Central memory CD8-positive, alpha-beta T cell (primary cell): ENCODE measurements around the gene TLE3.

Experiments used
- ATAC-seq: fragments of 150-1000 bp; cut with Tn5 transposase; replicated peaks from 2 replicates; pipeline ENCODE4 v1.10.0; 2022; ENCODE audit warnings: mild to moderate bottlenecking, moderate FRiP score, moderate number of reproducible peaks; ENCODE audit not compliant: poor library complexity, severe bottlenecking; ENCODE audit errors: extremely low read depth
- DNase-seq, 2 donors: peaks; one replicate each; pipeline ENCODE4 v3.0.0; 2021; ENCODE audit warnings: low spot score in 2 of 2
- H3K27ac Mint-ChIP-seq: one replicate; pipeline ENCODE4 v1.8.0; 2022; ENCODE audit warnings: low read depth, mild to moderate bottlenecking, moderate library complexity, mixed read lengths
- H3K27me3 Mint-ChIP-seq: one replicate; pipeline ENCODE4 v1.8.0; 2022; ENCODE audit warnings: mixed read lengths
- H3K36me3 Mint-ChIP-seq: one replicate; pipeline ENCODE4 v1.8.0; 2022; ENCODE audit warnings: mild to moderate bottlenecking, moderate library complexity, mixed read lengths; ENCODE audit not compliant: insufficient read depth
- H3K4me1 Mint-ChIP-seq: one replicate; pipeline ENCODE4 v1.8.0; 2022; ENCODE audit warnings: mixed read lengths
- H3K4me3 Mint-ChIP-seq: one replicate; pipeline ENCODE4 v1.8.0; 2022; ENCODE audit warnings: mild to moderate bottlenecking, moderate library complexity, mixed read lengths
- H3K9me3 Mint-ChIP-seq: one replicate; pipeline ENCODE4 v1.8.0; 2022; ENCODE audit warnings: mixed read lengths

TLE3 gene

DNA sequence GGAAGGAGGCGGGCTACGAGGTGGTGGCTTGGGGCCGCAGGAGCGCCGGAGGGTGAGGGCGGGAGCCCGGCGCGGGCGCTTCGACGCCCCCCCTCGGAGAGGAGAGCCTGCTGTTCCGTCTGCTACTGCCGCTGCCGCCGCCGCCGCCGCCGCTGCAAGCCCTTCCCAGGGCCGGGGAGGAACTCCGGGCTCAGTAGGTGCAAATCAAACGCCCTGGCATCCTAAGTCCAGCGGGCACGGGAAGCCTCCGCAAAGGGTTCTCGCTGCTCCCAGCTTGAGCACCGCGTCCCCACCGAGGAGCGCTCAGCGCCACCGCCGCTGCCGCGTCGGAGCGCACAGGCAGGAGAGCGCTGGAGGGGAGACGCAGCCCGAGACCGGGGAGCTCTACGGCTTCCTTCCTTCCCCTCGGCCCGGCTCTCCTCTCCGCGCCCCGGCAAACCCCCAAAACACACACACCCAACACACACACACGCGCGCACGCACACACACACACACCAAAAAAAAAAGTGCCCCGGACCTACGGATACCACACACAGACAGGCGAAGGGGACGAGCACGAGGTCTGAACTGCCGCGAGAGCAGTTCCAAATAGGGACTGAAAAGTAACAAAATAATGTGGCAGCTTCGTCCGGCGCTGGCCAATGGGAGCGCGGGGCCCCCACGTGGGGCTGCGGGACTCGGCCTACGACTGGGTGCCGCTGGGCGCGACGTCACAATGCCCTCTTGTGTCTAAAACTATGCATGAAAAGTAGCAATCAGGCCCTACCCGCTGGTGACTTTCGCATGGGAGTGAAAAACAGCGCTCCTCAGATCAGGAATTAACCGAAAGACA, at the start of gene TLE3:
Gene TLE3, minus strand, starts transcription at position 597 of the 832 bp plus-strand sequence. CDS start 1,119 bp downstream, outside the sequence.
- H3K36me3 Mint-ChIP-seq, result peaks cover 43% of the 10 kb centered on the region

DNA sequence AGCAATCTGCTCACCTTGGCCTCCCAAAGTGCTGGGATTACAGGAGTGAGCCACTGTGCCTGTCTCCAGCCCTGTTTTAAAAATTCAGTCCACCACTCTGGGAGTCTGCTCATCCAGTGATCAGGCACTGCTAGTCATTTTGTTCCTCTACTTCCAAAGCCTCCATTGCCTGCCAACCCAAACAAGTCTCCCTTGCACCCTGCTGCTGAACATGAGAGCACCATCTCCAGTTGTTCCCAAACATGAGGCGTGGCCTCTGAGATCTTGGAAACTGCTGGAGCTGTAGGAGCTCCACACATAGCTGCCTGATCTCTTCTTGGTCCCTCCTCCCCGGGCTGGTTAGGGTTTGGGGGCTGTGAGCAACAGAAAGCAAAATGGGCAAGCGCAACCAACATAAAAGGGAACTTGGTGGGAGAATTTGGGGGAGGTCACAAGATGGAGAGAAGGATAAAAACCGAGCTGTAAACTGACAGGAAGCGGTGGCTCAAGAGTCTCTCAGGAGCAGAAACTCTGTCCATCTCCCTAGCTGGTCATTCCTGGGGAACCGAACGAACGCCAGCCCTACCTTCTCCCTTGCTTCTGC, 49.6 kb upstream of the TLE3 start:
- Mint-ChIP-seq H3K27ac (no peak overlapping the region), H3K36me3 (no peaks in the 10 kb centered on the region)

More for the DNA sequence above, at the start of gene TLE3:
- ATAC-seq (peak; percentile 73), DNase-seq (peak; percentile 94 to 97)
- Mint-ChIP-seq H3K4me1 (peaks cover 66% of the 10 kb centered on the region), H3K27ac (peak within 1 kb of the TSS; percentile 99), H3K9me3 (no peaks in the 10 kb centered on the region), H3K4me3 (peak within 1 kb of the TSS; percentile 93), H3K27me3 (no peaks in the 10 kb centered on the region)

DNA sequence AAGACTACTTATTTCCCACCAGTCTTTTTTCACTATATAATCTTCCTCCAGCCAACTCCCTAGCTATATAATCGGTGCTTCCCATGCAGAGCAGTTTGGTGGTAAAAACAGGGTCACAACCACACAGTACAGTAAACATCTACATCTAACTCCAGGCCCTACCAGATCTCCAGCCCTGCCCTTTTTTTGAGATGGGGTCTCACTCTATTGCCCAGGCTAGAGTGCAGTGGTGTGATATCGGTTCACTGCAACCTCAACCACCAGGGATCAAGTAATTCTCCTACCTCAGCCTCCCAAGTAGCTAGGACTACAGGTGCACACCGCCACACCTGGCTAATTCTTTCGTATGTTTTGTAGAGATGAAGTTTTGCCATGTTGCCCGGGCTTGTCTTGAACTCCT, 49.1 kb upstream of the TLE3 start:
- no peak for DNase-seq
- Mint-ChIP-seq H3K27me3 (peaks cover 9% of the 10 kb centered on the region), H3K27ac (no peak overlapping the region), H3K36me3 (no peaks in the 10 kb centered on the region), H3K4me3 (no peak overlapping the region), H3K4me1 (peaks cover 8% of the 10 kb centered on the region), H3K9me3 (no peaks in the 10 kb centered on the region)
- ATAC-seq, result no peak

More for the DNA sequence above, 49.6 kb upstream of the TLE3 start:
- peaks cover 13% of the 10 kb centered on the region for H3K4me1 Mint-ChIP-seq
- peaks cover 9% of the 10 kb centered on the region for H3K27me3 Mint-ChIP-seq
- no peak for DNase-seq
- no peak overlapping the region for H3K4me3 Mint-ChIP-seq
- no peaks in the 10 kb centered on the region for H3K9me3 Mint-ChIP-seq
- ATAC-seq, result no peak

DNA sequence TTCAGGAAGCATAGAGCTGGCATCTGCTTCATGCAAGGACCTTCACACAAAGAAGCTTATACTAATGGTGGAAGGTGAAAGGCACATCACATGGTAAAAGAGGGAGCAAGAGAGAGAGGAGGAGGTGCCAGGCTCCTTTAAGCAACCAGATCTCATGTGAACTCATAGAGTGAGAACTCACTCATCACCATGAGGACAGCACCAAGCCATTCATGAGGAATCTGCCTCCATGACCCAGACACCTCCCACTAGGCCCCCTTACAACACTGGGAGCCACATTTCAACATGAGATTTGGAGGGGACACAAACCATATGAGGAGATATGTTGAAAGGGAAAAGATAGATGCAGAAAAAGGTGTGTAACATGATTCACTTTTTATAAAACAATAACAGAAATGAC, 48.4 kb upstream of the TLE3 start:
- DNase-seq, result no peak
- Mint-ChIP-seq H3K27ac (no peak overlapping the region), H3K9me3 (no peaks in the 10 kb centered on the region), H3K27me3 (peaks cover 9% of the 10 kb centered on the region), H3K4me1 (peaks cover 11% of the 10 kb centered on the region), H3K36me3 (peaks cover under 1% of the 10 kb centered on the region), H3K4me3 (no peak overlapping the region)
- ATAC-seq, result no peak

DNA sequence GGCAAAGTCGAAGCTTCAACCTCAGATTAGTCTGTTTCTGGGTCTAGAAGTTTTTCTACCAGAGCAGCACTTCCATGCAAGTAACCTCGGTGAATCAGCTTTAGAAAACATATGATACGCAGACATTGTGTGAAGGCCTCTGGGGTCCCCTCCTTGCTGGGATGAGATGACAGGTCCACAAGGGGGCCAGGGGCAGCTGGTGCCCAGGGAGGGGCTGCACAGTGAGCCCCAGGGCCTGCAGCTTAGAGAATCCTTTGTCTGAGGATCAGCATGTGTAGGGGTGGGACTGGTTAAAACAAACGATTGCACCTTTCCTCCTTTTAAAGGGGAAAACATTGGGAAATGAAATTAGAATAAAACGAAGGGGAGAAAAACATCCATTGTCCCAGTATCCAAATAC, 47.5 kb upstream of the TLE3 start:
- Mint-ChIP-seq H3K27me3 (peaks cover 9% of the 10 kb centered on the region), H3K4me3 (no peak overlapping the region), H3K27ac (no peak overlapping the region), H3K9me3 (no peaks in the 10 kb centered on the region), H3K36me3 (peaks cover 2% of the 10 kb centered on the region), H3K4me1 (peaks cover 20% of the 10 kb centered on the region)
- no peak for ATAC-seq
- DNase-seq, result no peak

DNA sequence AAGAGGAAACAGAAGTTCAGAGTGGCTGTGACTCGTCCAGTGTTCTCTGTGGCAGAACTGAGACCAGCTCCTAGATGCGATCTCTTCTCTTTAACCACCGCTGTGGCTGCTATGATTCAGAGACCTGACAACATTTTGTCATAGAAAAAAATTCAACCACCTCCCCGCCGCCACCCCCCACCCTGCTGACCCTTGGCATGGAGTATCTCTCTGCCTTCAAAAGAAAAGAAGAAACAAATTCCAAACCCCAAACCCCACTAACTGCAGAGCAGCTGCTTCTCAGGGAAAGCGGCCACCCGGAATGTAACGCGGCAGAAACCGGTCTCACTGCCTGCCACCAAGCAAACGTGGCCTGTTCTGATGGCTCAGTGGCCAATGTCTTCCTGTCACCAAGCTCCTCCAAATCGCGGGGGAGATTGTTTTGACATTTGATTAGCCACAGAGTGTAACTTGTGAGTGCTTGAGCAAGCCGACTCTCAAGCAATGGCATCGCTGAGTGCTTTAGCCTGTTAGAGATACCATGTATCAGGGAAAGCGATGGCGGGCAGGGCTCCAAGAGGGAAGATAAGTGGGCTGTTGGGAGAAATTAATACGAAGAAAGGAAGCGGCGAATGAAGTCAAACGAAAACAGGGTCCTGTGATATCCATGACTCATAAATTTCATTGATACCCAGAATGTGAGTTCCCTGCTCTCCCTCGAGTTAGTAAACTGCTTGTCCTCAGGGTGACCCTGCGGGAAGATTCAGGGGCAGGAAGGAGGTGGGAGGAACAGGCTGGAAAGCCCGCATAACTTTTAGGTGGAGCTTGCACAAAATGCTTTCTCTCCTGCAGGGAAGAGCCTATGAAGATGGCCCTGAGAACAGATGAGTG, 44.8 kb upstream of the TLE3 start:
- H3K9me3 Mint-ChIP-seq, result no peaks in the 10 kb centered on the region
- peaks cover 2% of the 10 kb centered on the region for H3K36me3 Mint-ChIP-seq
- no peak overlapping the region for H3K4me3 Mint-ChIP-seq
- peaks cover 9% of the 10 kb centered on the region for H3K27me3 Mint-ChIP-seq
- ATAC-seq, result peak; percentile 30
- no peak overlapping the region for H3K27ac Mint-ChIP-seq
- H3K4me1 Mint-ChIP-seq, result peaks cover 27% of the 10 kb centered on the region
- no peak for DNase-seq

DNA sequence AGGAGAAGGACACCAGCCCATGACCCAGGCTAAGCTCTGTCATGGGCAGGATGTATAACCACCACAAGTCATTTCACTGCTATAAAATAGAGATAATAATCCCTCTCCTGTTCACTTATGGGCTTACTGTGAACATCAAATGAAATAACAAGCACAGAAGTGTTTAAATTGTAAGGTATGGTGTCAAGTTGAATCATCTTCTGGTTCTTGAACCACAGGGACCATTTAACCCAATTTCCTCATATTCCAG, 44.3 kb upstream of the TLE3 start:
- Mint-ChIP-seq H3K27me3 (peaks cover 9% of the 10 kb centered on the region), H3K27ac (no peak overlapping the region), H3K4me3 (no peak overlapping the region), H3K36me3 (peaks cover 2% of the 10 kb centered on the region), H3K4me1 (peaks cover 27% of the 10 kb centered on the region), H3K9me3 (no peaks in the 10 kb centered on the region)
- ATAC-seq (peak; percentile 48), DNase-seq (no peak)

DNA sequence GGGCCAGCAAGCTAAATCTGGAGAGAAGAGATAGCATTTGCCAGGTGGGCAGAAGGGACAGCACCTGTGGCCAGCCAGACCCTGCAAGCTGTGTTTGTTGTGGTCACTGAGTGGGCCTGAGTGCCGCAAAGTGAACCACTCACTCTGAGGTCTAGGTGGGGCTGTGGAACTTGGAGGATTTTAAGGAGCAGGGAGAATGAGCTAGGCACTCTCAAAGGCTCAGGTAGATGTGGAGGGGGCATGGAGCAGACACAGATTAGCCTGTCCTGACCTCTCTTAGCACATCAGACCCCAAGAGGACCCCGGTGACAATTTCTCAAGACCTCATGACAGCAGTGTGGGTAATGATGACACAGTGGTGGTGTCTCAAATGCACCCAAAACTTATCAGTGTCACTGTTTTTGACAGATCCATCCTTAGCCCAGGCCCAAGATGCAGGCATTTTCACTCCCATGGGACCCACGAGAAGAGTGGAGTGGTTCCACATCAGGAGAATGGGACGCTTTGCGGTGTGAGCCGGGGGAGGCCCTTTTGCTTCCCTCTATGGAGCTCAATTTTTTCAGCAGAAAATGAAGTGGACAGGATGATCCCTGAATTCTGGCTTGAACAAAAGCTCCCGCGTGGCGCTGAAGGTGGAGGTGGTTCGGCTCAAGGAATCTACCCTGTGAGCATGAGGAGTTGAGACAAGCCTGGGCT, 43.8 kb upstream of the TLE3 start:
- Mint-ChIP-seq H3K27me3 (peaks cover 9% of the 10 kb centered on the region), H3K27ac (peak overlapping the region; percentile 89), H3K4me1 (peaks cover 27% of the 10 kb centered on the region), H3K4me3 (peak overlapping the region; percentile 75), H3K9me3 (no peaks in the 10 kb centered on the region), H3K36me3 (peaks cover 2% of the 10 kb centered on the region)
- DNase-seq (no peak), ATAC-seq (no peak)

DNA sequence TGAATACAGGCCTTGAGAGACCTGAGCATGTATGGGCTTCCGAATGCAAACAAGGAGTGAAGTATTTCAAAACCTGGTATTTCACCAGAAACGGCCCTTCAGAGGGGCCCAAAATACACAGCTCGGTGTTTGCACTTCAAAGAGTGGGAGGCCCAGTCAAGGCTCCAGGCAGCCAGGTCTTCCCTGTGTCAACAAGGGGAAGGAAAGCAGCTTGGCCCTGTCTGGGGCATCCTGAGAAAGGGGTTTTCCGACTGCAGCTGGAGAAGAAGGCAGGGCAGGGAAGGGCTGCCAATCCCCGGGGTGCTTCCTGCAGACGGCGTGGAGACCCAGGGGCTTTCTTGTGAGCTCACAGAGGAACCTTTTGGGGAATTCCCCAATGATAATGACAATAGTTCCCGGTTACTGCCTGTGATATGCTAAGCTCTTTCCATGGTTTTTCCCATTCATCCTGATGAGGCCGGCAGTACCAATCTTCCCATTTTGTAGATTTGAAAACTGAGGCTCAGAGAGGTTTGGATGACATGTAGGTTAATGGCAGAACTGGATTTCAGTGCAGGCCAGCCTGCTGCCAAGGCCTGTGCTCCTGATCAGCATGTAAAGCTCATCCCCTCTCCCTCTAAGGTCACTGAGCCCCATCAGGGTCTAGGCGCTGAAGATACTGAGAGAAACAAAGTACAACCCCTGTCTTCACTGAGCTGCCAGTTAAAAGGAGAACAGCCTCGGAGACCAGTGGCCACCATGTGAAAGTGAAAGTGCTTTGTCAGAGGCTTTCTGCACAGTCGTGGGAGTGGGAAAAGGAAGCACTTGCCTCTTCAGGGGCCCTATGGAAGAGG, 43.0 kb upstream of the TLE3 start:
- Mint-ChIP-seq H3K4me3 (peak overlapping the region; percentile 75), H3K27ac (peak overlapping the region; percentile 89), H3K36me3 (peaks cover 2% of the 10 kb centered on the region), H3K4me1 (peaks cover 27% of the 10 kb centered on the region), H3K9me3 (no peaks in the 10 kb centered on the region), H3K27me3 (peaks cover 9% of the 10 kb centered on the region)
- no peak for DNase-seq
- ATAC-seq, result peak; percentile 55

DNA sequence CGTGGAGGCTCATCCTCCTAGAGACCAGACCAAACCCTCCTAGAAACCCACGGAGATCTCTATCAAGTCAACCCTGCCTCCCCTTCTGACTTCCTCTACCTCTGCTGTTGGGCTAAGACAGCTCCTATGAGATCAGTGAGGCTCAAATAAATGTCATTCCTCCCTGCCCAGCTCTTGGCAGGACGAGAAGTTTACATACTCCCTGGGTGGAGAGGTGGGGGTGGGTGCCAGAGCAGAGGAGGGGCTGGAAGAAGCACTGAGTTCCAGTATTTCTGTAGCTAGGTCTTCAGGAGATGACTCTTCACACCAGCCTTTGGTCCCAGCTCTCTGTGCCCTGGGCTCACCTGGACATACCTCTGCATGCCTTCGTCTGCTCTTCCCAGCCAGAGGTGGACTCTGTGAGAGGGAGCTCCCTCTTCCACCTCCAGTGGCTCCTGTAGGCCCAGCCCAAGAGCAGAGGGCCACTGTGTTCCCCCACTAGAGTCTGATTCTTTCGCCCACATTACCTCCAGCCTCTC, 42.4 kb upstream of the TLE3 start:
- H3K36me3 Mint-ChIP-seq, result peaks cover 2% of the 10 kb centered on the region
- no peak for DNase-seq
- H3K9me3 Mint-ChIP-seq, result no peaks in the 10 kb centered on the region
- peak overlapping the region; percentile 89 for H3K27ac Mint-ChIP-seq
- H3K4me1 Mint-ChIP-seq, result peaks cover 27% of the 10 kb centered on the region
- no peak for ATAC-seq
- peak overlapping the region; percentile 75 for H3K4me3 Mint-ChIP-seq
- H3K27me3 Mint-ChIP-seq, result peaks cover 9% of the 10 kb centered on the region

DNA sequence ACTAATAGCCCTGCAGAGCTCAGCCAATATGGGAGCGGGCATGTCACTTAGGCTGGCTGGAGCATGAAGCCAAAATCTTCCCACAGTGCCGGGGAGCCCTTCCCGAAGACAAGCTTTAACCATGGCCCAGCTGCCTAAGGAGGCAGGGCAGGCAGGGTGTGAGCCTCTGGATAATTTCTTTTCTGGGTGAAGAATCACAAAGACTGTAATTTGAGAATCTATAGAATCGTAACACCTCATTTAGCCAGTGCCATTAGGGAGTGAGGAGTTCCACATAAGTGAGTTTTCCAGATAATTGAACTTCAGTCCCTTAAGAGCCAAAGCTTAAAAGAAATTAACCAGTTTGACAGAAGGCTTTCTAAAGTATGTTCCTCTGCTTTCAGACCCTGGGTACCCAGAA, 40.2 kb upstream of the TLE3 start:
- H3K27ac Mint-ChIP-seq, result no peak overlapping the region
- no peak overlapping the region for H3K4me3 Mint-ChIP-seq
- peaks cover 5% of the 10 kb centered on the region for H3K27me3 Mint-ChIP-seq
- H3K9me3 Mint-ChIP-seq, result no peaks in the 10 kb centered on the region
- peaks cover 26% of the 10 kb centered on the region for H3K4me1 Mint-ChIP-seq
- ATAC-seq, result no peak
- H3K36me3 Mint-ChIP-seq, result peaks cover 2% of the 10 kb centered on the region
- DNase-seq, result no peak
